SJCRH30 (cell line): ENCODE results near the gene CCER1. TPM values are rescaled to one million over a fixed set of nuclear protein-coding genes. Genes with fewer than 3 reads are reported as not detected.
"Not testable (repeated sequence)": the region's sequence is repeated elsewhere in the genome, so short reads cannot be mapped to it uniquely, and the experiment has no call there.

ENCODE experiments used
- DNase-seq, 2 experiments: peaks; one replicate each; pipeline ENCODE4 v3.0.0-alpha.2; 2015 to 2020
- H3K27ac ChIP-seq: fragments of 250-450 bp; sonication (Bioruptor Pico); 2 replicates; pipeline ENCODE4 v1.5.1; 2020; ENCODE audit warnings: mild to moderate bottlenecking, moderate library complexity
- H3K27me3 ChIP-seq: fragments of 250-450 bp; sonication (Bioruptor Pico); 2 replicates; pipeline ENCODE4 v1.5.1; 2020; ENCODE audit warnings: mild to moderate bottlenecking, moderate library complexity
- H3K36me3 ChIP-seq: fragments of 250-450 bp; sonication (Bioruptor Pico); 2 replicates; pipeline ENCODE4 v1.5.1; 2020; ENCODE audit warnings: mild to moderate bottlenecking, moderate library complexity
- H3K4me1 ChIP-seq: fragments of 250-450 bp; sonication (Bioruptor Pico); 2 replicates; pipeline ENCODE4 v1.5.1; 2020; ENCODE audit warnings: mild to moderate bottlenecking, moderate library complexity
- H3K4me3 ChIP-seq: fragments of 250-450 bp; sonication (Bioruptor Pico); 2 replicates; pipeline ENCODE4 v1.5.1; 2020; ENCODE audit warnings: mild to moderate bottlenecking, moderate library complexity
- H3K9me3 ChIP-seq: fragments of 250-450 bp; sonication (Bioruptor Pico); replicated peaks from 2 replicates; pipeline ENCODE4 v1.5.1; 2020; ENCODE audit warnings: mild to moderate bottlenecking, moderate library complexity
- total RNA-seq: library from RNA; depleted of rRNA; stranded (reverse); fragments of >200 nt; shearing (Covaris generic); gene quantifications from 2 replicates; pipeline ENCODE4 v1.2.3, GENCODE V29; 2014; rRNA removed

The CCER1 gene
- total RNA-seq: not detected in 2 replicates

- Histone ChIP-seq H3K9me3 (no peaks in the 10 kb centered on the region), H3K36me3 (no peaks in the 10 kb centered on the region), H3K4me3 (no peak within 1 kb of the TSS), H3K4me1 (no peaks in the 10 kb centered on the region), H3K27me3 (no peaks in the 10 kb centered on the region), H3K27ac (no peak within 1 kb of the TSS)
- no peak for DNase-seq
Measured at GRCh38 chr12:90954921-90955320, at the start of gene CCER1. CCER1 (minus strand) TSS chr12:90955176; CDS start chr12:90954742, 434 bp downstream.

GRCh38 chr12:91003737-91004136 is 48.8 kb upstream of the CCER1 start:
- H3K4me1 ChIP-seq: peaks cover 18% of the 10 kb centered on the region; the same call in 1 of the 2 replicates
- no peaks in the 10 kb centered on the region for H3K27me3 ChIP-seq
- H3K9me3 ChIP-seq: no peaks in the 10 kb centered on the region
- no peak for DNase-seq
- H3K4me3 ChIP-seq: no peak overlapping the region
- H3K36me3 ChIP-seq: no peaks in the 10 kb centered on the region
- no peak overlapping the region for H3K27ac ChIP-seq

GRCh38 chr12:91001306-91001705 is 46.3 kb upstream of the CCER1 start:
- no peaks in the 10 kb centered on the region for H3K27me3 ChIP-seq
- no peaks in the 10 kb centered on the region for H3K36me3 ChIP-seq
- no peak overlapping the region for H3K27ac ChIP-seq
- H3K4me3 ChIP-seq: no peak overlapping the region
- H3K9me3 ChIP-seq: no peaks in the 10 kb centered on the region
- DNase-seq: no peak
- peaks cover 17% of the 10 kb centered on the region; the same call in 1 of the 2 replicates for H3K4me1 ChIP-seq

GRCh38 chr12:90999966-91000365 is 45.0 kb upstream of the CCER1 start:
- H3K9me3 ChIP-seq: no peaks in the 10 kb centered on the region
- DNase-seq: peak; percentile 17 to 60
- H3K4me1 ChIP-seq: peaks cover 17% of the 10 kb centered on the region; the same call in 1 of the 2 replicates

GRCh38 chr12:90999527-90999926 is 44.6 kb upstream of the CCER1 start:
- Histone ChIP-seq H3K36me3 (no peaks in the 10 kb centered on the region), H3K27ac (no peak overlapping the region), H3K4me3 (no peak overlapping the region), H3K27me3 (no peaks in the 10 kb centered on the region), H3K4me1 (peaks cover 17% of the 10 kb centered on the region; the same call in 1 of the 2 replicates), H3K9me3 (no peaks in the 10 kb centered on the region)
- no peak for DNase-seq

More at GRCh38 chr12:90999966-91000365, 45.0 kb upstream of the CCER1 start:
- peak overlapping the region; percentile 11; the same call in 1 of the 2 replicates for H3K27ac ChIP-seq
- no peaks in the 10 kb centered on the region for H3K27me3 ChIP-seq
- no peaks in the 10 kb centered on the region for H3K36me3 ChIP-seq
- no peak overlapping the region for H3K4me3 ChIP-seq

GRCh38 chr12:90995010-90995409 is 40.0 kb upstream of the CCER1 start:
- DNase-seq: no peak
- no peak overlapping the region for H3K4me3 ChIP-seq

GRCh38 chr12:90991952-90992465 is 37.0 kb upstream of the CCER1 start:
- Histone ChIP-seq H3K4me1 (no peaks in the 10 kb centered on the region), H3K36me3 (no peaks in the 10 kb centered on the region), H3K9me3 (no peaks in the 10 kb centered on the region), H3K4me3 (no peak overlapping the region), H3K27ac (no peak overlapping the region), H3K27me3 (no peaks in the 10 kb centered on the region)
- no peak for DNase-seq

More at GRCh38 chr12:90995010-90995409, 40.0 kb upstream of the CCER1 start:
- Histone ChIP-seq H3K4me1 (peaks cover 3% of the 10 kb centered on the region; the same call in 1 of the 2 replicates), H3K36me3 (no peaks in the 10 kb centered on the region), H3K27ac (no peak overlapping the region), H3K27me3 (no peaks in the 10 kb centered on the region), H3K9me3 (no peaks in the 10 kb centered on the region)

- no peaks in the 10 kb centered on the region for H3K36me3 ChIP-seq
- DNase-seq: no peak
- no peak overlapping the region for H3K4me3 ChIP-seq
- no peak overlapping the region for H3K27ac ChIP-seq
- no peaks in the 10 kb centered on the region for H3K27me3 ChIP-seq
- H3K4me1 ChIP-seq: no peaks in the 10 kb centered on the region
- no peaks in the 10 kb centered on the region; the same call in 1 of the 2 replicates for H3K9me3 ChIP-seq
Measured at GRCh38 chr12:90990611-90991010, 35.6 kb upstream of the CCER1 start.

GRCh38 chr12:90989686-90990111 is 34.7 kb upstream of the CCER1 start:
- no peaks in the 10 kb centered on the region for H3K36me3 ChIP-seq
- H3K27me3 ChIP-seq: no peaks in the 10 kb centered on the region
- no peaks in the 10 kb centered on the region for H3K4me1 ChIP-seq
- no peak for DNase-seq
- H3K27ac ChIP-seq: no peak overlapping the region
- H3K9me3 ChIP-seq: no peaks in the 10 kb centered on the region; the same call in 1 of the 2 replicates
- H3K4me3 ChIP-seq: no peak overlapping the region

- no peaks in the 10 kb centered on the region for H3K4me1 ChIP-seq
- no peaks in the 10 kb centered on the region; the same call in 1 of the 2 replicates for H3K9me3 ChIP-seq
- no peaks in the 10 kb centered on the region for H3K36me3 ChIP-seq
- no peak for DNase-seq
- H3K27me3 ChIP-seq: no peaks in the 10 kb centered on the region
- no peak overlapping the region for H3K4me3 ChIP-seq
- no peak overlapping the region for H3K27ac ChIP-seq
Measured at GRCh38 chr12:90987520-90987919, 32.5 kb upstream of the CCER1 start.

GRCh38 chr12:90987101-90987500 is 32.1 kb upstream of the CCER1 start:
- Histone ChIP-seq H3K27ac (no peak overlapping the region), H3K4me1 (no peaks in the 10 kb centered on the region)
- DNase-seq: no peak

GRCh38 chr12:90985331-90985730 is 30.4 kb upstream of the CCER1 start:
- not testable (repeated sequence) for DNase-seq, H3K27ac ChIP-seq, H3K4me3 ChIP-seq, H3K36me3 ChIP-seq, H3K9me3 ChIP-seq, H3K4me1 ChIP-seq, H3K27me3 ChIP-seq

More at GRCh38 chr12:90987101-90987500, 32.1 kb upstream of the CCER1 start:
- Histone ChIP-seq H3K36me3 (no peaks in the 10 kb centered on the region), H3K27me3 (no peaks in the 10 kb centered on the region), H3K9me3 (no peaks in the 10 kb centered on the region; the same call in 1 of the 2 replicates), H3K4me3 (no peak overlapping the region)

GRCh38 chr12:90984114-90984513 is 29.1 kb upstream of the CCER1 start:
- Histone ChIP-seq H3K4me1 (no peaks in the 10 kb centered on the region; the same call in 1 of the 2 replicates), H3K36me3 (no peaks in the 10 kb centered on the region), H3K27ac (no peak overlapping the region), H3K9me3 (no peaks in the 10 kb centered on the region; the same call in 1 of the 2 replicates), H3K4me3 (no peak overlapping the region), H3K27me3 (no peaks in the 10 kb centered on the region)
- DNase-seq: no peak

GRCh38 chr12:90982170-90982569 is 27.2 kb upstream of the CCER1 start:
- Histone ChIP-seq H3K27ac (no peak overlapping the region), H3K9me3 (no peaks in the 10 kb centered on the region; the same call in 1 of the 2 replicates), H3K4me1 (no peaks in the 10 kb centered on the region; the same call in 1 of the 2 replicates), H3K36me3 (no peaks in the 10 kb centered on the region), H3K27me3 (no peaks in the 10 kb centered on the region), H3K4me3 (no peak overlapping the region)
- no peak for DNase-seq

- Histone ChIP-seq H3K27ac (no peak overlapping the region), H3K36me3 (no peaks in the 10 kb centered on the region), H3K9me3 (no peaks in the 10 kb centered on the region), H3K4me3 (no peak overlapping the region), H3K4me1 (no peaks in the 10 kb centered on the region; the same call in 1 of the 2 replicates), H3K27me3 (no peaks in the 10 kb centered on the region)
- no peak for DNase-seq
Measured at GRCh38 chr12:90979951-90980350, 25.0 kb upstream of the CCER1 start.

GRCh38 chr12:90979019-90979418 is 24.0 kb upstream of the CCER1 start:
- Histone ChIP-seq H3K4me3 (no peak overlapping the region), H3K27ac (no peak overlapping the region), H3K4me1 (no peaks in the 10 kb centered on the region; the same call in 1 of the 2 replicates), H3K27me3 (no peaks in the 10 kb centered on the region), H3K9me3 (no peaks in the 10 kb centered on the region), H3K36me3 (no peaks in the 10 kb centered on the region)
- DNase-seq: no peak
